Skin epidermis (tissue), 12 donors: ENCODE results near the gene PTPN18.

Source experiments
- H3K27ac ChIP-seq, 21 experiments: fragments of 200-600 bp; sonication (generic) in 11 of 21; one replicate each; pipeline ENCODE4 v1.5.0; 2020; ENCODE audit warnings: mild to moderate bottlenecking in 3 of 21, inconsistent platforms in 2 of 21, moderate library complexity in 2 of 21
- H3K4me3 ChIP-seq, 7 experiments: fragments of 200-600 bp; sonication (generic) in 2 of 7; one replicate each; pipeline ENCODE4 v1.5.0; 2020; ENCODE audit warnings: inconsistent platforms in 2 of 7, mild to moderate bottlenecking in 2 of 7, moderate library complexity in 1 of 7

PTPN18 gene

DNA sequence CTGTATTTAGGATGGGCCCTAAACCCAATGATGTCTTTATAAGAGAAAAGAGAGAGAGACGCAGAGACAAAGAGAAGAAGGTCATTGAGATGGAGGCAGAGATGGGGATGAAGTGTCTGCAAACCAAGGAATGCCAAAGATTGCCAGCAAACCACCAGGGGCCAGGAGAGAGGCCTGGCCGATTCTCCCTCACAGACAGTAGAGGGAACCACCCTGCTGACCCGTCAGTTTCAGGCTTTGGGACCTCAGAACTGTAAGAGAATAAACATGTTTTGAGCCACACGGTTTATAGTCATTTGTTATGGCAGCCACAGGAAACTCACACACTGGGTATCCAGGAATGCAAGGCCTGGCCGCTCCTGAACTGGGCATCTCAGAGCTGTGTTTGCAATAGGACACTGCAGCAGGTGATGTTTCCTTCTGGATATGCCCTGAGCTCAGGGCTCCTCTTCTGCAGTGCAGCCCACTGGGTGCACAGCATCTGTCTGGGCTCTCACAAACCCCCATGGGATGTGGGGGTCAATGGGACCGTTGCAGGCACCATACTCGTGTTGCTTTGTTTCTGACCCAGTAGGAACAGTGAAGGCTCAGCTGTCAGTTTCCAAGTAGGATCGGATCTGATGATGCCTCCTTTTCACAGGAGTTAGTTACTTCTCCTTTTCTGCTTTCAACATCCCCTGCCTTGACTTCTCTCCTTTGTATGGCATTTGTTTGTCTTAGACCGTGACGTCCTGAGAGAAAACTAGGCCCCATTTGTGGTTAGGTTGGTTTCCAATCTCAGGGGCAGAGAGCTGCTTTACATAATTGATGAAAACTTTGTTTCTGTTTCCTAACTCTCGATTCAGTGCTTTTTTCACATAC, 20.8 kb downstream of the PTPN18 start:
- H3K4me3 ChIP-seq, result no peak overlapping the region
- no peak overlapping the region for H3K27ac ChIP-seq

DNA sequence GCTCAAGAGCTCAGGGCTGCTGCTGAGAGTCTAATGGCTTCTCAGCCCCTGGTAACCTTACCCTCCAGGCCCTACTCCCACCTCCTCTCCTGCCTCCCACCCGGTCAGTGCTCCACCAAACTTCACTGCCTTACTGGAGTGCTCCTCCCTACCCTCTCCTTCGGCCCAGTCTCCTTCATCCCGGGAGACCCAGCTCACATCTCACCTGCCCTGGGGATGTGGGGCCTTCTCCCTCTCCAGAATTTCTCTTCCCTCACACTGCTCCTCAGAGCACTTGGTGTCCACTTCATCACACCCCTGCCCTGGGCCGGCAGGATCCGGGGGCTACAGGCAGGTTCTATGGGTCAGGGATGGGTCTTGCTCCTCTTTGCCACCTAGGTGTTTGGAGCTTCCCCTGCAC, 21.6 kb downstream of the PTPN18 start:
- H3K4me3 ChIP-seq, result no peak overlapping the region
- H3K27ac ChIP-seq, result no peak overlapping the region

DNA sequence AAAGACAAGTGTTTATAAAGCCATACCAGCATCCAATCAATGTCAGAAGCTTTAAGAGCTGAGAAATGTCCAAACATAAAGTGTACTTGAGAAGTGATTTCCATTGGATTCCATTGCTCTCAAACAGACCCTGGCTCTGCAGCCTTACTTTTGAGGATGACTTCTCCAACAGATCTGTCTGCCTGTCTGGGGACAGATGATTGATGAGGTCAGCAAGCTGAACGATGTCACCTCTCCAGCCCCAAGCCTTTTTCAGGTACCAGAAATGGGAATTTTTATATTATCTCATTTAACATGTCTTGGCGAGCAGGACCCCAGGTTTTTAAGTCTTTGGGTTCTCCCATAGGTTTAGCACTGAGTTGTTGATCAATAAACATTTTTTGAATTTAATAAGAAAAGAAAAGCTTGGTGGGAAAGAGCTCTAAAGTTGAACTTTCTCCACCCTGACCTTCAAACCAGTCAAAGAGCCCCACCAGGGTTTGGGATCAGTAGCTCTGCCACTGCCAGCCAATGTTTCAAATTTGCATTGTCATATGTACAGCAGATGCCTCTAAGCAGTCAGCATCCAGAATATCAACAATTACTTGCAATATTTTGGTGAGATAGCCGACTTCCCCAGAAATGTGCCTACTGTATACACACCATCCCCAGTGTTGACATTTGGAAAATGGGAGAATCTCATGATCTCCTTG, 22.5 kb downstream of the PTPN18 start:
- Histone ChIP-seq H3K4me3 (no peak overlapping the region), H3K27ac (no peak overlapping the region)

DNA sequence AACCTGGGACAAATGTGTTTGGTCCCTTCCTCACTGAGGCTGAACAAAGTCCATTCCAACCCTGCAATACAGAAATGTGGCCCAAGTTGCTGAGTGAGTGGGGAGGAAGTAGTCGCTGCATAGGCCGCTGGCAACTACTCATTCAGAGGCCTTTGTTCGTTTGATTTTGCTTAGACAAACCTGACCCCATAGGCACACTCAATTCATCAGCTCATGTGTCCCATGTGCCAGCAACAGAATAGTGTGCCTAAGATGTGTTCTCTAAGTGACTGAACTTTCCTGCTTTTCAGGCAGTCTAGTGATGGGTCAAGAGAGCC, 23.0 kb downstream of the PTPN18 start:
- no peak overlapping the region for H3K27ac ChIP-seq
- no peak overlapping the region for H3K4me3 ChIP-seq

DNA sequence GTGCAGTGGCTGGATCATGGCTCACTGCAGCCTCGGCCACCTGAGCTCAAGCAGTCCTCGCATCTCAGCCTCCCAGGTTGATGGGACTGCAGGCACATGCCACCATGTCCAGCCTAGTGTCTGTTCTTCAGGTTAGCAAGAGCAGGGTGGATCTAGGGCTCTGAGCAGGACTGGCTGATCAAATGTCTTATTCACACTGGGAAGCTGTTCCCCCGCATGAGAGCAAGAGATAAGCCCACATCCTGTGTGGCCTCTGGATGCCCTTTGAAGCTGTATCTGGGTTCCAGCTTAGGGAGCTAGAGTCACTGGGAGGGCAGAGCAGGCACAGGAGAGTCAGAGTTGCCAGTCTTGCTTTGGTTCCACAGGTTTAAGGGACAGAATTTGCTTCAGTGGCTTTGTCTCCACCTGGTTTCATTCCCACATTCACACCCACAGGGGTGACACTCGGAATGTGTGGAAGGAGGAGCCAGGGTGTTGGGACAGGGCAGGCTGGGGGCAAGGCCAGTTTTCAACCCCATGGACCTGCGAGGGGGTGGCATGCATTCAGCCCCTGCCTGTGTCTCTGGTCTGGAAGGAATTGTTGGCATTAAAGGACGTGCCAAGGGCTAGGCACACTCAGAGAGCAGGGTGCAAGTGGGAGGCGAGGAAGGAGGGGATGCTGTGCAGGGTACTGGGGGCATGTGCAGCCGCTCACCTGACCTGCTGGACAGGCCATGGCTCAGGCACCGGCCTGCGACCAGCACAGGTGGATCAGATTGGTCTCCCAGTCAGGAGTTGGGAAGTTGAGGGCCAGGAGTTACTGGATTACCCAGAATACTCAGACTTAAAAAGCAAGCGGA, 24.5 kb downstream of the PTPN18 start:
- no peak overlapping the region for H3K4me3 ChIP-seq
- no peak overlapping the region for H3K27ac ChIP-seq

DNA sequence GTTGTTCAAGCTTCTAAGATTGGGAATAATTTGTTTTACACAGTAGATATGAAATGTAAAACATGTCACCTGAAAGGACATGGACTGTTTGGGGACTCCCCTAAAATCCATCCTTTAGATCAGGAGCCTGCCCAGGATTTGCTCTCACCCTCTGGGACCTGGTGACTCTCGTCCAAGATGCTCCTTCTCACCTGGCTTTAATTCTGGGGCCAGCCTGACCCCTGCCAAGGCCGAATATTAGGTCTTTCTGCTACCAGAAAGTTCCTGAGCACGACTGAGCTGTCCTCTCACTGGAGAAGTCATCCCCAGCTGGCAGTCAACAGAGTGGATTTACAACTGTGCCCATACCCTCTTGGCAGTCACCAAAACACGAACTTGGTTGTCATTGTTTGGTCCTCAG, 25.3 kb downstream of the PTPN18 start:
- H3K4me3 ChIP-seq, result no peak overlapping the region

DNA sequence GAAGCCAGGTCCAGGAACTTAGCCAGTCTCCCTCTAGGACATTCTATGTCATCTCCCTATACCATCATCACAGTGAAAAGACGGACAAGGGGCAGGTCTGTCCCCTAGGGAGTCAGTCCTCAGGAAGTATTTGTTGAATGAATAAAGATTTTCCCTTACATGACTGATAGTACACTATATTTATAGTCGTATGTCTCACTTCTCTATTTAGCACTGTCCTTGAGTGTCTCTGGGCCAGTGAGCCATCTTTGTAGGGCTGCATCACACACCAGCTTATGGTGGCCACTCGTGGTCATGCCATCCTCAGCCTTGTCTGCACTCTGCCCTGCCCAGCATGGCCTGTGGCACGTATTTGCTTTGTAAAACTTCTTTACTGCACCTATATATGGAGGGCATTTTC, 25.8 kb downstream of the PTPN18 start:
- no peak overlapping the region for H3K27ac ChIP-seq

More for the DNA sequence above, 25.3 kb downstream of the PTPN18 start:
- no peak overlapping the region for H3K27ac ChIP-seq

DNA sequence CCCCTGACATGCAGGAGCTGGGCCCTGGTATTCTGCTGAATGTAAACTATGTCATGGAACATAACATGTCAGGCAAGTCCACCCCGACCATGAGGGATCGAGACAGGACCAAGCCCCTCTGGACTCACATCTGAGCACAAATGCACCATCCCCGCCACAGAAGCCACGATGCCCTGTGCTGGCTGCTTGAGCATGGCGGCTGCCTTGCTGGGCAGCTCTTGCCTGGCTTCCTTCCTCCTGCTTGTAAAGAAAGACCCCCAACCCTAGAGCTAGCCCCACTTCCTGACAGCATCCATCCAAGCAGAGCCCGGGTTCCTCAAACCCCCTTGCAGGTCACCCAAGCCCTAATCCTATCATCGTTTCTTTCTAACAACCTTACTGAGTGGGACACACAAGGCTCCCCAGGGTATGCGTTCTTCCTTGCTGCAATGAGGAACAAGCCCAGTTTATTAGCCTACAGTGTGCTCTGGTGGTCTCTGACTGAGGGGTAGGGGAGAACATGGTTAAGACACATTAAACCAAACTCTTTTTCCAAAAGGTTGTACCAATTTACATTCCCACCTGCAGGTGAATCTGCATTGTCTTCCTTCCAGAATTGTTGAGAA, 26.6 kb downstream of the PTPN18 start:
- no peak overlapping the region for H3K27ac ChIP-seq

More for the DNA sequence above, 25.8 kb downstream of the PTPN18 start:
- H3K4me3 ChIP-seq, result no peak overlapping the region

DNA sequence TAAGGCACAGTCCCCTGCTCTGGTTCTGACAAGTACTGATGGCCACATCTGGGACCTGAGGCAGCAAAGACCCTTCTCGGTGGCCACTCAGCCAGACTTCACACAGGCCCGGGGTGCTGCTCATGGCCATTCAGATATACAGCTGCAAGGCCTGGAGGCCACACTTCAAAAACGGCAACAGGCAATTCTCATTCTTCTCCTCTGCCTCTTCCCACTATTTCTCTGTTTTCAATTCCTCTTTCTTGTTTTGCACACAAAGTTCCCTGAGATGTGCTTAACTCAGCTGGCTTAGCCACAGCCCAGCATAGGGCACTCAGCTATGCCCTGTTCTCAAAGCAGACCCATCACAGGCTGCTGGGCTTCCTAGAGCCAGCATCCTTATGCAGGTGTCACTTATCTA, 29.9 kb downstream of the PTPN18 start:
- peak overlapping the region in 3 of 21 experiments; percentile 35 to 65 (median 46) for H3K27ac ChIP-seq
- no peak overlapping the region for H3K4me3 ChIP-seq

More for the DNA sequence above, 26.6 kb downstream of the PTPN18 start:
- H3K4me3 ChIP-seq, result no peak overlapping the region

DNA sequence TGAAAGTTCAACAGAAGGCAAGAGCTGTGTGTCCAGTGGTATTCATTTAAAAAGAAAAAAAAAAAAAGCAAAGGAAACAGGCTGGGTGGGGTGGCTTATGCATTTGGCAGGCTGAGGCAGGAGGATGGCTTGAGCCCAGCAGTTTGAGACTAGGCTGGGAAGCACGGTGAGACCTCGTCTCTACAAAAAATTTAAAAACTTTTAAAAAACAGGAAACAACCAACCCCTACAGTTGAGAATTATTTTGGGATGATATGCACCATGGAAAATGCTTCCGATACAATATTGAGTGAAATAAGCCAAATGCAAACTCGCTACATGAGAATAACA, 31.2 kb downstream of the PTPN18 start:
- H3K27ac ChIP-seq, result peak overlapping the region in 6 of 21 experiments; percentile 5 to 65 (median 32)
- H3K4me3 ChIP-seq, result no peak overlapping the region

DNA sequence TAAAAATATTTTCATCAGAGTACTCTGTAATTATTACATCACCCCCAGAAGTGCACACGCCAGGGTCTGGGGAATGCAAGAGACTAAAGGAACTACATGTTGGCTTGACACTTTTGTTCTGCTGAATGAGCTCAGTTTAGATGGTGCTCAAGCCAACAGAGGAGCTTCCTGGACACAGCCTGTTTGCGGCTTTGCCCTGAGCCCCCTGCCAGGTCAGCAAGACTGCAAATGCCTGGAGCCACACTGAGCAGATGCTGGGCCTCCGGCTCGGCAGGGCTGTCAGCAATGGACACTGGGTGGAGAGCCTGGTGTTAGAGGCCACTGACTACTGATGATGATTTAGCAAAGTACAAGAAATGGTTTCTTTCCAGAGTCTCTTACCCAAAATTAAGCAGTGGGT, 31.9 kb downstream of the PTPN18 start:
- Histone ChIP-seq H3K27ac (peak overlapping the region in 3 of 21 experiments; percentile 13 to 39 (median 29)), H3K4me3 (no peak overlapping the region)

DNA sequence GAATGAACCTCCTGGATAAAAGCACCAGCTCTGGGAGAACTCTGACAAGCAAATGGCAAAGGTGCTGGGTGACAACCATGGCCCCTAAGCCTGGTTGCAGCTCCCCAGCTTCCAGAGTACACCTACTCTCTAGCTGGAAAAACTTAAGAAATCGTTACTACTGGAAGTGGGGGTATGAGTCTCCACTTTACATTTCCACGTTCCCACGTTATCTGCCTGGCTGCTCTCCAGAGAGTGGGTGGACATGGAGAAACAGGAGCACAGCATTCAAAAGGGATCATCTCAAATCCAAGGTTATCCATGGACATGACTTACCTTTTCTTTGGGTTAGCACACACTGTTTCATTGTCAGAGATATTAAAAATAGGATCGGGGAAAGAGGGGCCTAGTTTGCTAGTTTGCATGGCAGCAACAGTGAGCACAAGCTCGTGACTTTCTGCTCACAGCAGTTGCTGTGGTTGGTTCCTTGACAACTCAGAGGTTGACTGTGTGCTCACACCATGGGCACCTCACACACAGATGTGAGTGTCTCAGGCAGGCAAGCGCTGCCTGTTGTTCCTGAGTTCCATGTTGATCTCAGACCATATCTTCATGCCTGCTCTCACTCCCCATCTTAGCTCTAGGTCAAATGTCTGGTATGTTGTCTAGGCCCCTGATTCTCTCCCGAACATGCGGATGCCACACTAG, 32.5 kb downstream of the PTPN18 start:
- peak overlapping the region in 3 of 21 experiments; percentile 13 to 39 (median 17) for H3K27ac ChIP-seq
- no peak overlapping the region for H3K4me3 ChIP-seq

DNA sequence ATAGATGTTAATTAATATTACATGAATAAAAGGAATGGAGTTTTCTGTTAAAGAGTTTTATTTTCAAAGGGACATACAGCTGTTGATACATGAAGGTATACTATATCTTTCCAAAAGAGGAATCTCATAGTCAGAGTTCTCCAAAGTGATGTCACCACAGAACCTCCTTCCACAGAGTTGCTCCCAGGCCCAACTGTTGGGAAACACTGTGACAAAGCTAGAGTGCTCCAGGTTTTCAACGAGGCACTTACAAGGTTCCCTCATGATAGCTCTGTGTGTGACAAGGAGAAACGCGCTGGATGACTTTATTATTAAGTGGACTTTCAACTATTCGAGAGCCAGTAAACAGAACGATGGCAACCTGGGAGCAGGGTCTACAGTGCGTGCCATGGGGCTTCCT, 33.5 kb downstream of the PTPN18 start:
- no peak overlapping the region for H3K27ac ChIP-seq
- no peak overlapping the region for H3K4me3 ChIP-seq

DNA sequence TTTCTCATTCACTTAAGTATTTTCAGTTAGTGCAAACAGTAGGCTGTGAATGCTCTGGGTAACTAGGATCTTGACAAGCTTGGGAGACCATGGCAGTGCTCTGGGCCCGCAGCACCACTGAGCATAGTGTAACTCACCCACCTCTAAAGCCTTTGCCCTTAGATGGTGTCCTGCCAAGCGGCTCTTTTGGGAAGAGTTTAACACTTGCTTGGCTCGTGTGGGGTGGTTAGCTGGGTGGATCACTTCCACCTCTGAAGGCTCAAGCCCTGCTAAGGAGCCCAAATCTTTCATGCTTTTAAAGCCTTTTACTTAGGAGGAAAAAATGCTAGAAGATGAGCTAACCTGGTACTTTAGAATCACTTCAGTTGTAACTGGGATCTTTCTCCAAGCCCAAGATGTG, 33.9 kb downstream of the PTPN18 start:
- Histone ChIP-seq H3K27ac (peak overlapping the region in 6 of 21 experiments; percentile 21 to 89 (median 77)), H3K4me3 (no peak overlapping the region)

DNA sequence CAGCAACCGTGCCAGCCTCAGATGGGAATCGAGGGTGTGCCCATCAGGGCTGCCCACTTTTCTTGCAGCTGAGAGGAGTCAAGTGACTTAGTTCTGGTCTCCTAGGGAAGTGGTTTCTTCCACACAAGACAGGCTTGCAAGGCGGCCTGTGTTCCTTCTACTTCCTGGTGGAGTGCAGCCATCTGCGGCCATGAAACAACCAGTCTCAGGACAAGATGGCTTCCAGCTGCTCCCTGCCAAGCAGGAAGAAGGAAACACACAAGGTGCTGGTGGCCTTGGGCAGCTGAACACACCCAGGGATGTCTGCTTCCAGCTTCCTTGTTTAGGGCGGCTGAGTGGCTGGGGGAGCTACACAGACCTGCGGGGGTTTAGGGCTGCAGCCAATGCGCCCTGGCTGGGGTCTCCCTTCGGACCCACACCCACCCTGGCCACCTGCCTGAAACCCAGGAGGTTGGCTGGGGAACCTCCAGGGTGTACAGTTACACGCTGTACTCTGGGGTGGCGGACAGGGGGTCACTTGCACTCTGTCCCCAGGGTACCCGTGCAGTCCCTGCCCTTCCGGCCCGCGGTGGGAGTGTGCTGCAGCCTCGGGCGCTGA, 34.7 kb downstream of the PTPN18 start:
- peak overlapping the region; percentile 51 to 75 (median 56) for H3K4me3 ChIP-seq
- peak overlapping the region in 20 of 21 experiments; percentile 62 to 89 (median 77) for H3K27ac ChIP-seq

DNA sequence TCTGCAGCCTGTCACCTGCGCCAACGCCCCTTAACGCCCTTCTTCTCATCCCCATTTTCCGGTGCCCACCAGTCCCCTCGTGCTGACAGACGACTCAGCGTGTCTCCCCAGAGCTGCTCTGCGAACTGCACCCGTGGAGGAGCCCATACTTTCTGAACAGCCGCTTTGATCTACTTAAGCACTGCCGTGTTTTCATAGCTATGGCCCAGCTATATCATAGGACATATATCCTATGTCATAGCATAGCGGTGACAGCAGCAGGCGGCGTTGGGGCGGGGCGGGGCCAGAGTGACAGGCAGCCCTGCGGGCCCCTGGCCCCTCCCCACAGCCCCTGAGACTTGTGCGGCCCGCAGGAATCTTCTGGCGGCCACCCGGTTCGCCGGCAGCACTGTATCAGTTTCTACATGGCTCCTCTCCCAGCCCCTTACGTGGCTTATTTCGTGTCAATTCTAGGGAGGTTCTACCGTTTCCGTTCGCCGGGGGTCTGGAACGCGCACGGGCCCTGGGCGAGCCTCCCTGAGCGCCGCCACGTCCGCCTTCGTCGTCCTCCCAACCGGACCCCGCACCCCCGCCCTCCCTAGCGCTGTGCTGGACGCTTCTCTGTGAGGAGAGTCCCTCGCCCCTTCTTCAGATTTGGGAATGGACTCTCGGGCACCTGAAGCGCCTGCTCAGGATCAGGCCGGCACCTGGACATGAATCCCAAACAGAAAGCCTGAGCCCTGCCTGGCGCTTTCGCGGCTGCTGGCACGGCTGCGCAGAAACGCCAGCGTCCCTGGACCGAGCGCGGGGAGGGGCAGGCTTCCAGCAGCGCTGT, 35.4 kb downstream of the PTPN18 start:
- Histone ChIP-seq H3K4me3 (peak overlapping the region; percentile 51 to 75 (median 56)), H3K27ac (peak overlapping the region; percentile 61 to 89 (median 77))

DNA sequence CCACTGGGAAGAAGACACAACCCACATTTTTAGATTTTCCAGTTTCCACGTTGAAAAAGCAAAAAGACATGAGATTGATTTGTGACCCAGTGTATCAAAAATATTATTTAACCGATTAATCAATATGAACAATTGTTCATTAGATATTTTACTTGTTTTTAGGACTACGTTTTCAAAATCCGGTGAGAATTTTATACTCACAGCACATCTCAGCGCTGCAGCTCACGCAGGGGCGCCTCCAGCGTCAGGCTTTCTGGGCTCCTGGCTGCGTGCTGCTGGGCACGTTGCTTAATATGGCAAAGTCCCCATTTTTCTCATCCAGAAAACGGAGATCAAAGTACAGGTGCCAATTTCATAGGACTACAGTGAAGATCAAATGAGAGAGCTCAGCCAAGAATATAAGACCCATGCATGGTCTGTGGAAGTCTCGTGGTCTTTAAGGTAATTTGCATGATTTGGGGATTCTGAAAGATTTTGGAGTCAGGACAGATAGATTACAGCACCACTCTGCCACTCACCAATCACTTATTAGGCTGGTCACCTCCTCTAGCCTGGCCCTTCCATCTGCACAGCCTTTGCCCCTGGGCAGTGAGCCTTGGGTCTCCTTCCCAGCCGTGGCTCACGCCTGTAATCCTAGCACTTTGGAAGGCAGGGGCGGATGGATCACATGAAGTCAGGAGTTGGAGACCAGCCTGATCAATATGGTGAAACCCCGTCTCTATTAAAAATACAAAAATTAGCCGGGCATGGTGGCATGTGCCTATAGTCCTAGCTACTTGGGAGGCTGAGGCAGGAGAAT, 36.2 kb downstream of the PTPN18 start:
- H3K27ac ChIP-seq, result peak overlapping the region in 18 of 21 experiments; percentile 63 to 89 (median 77)
- H3K4me3 ChIP-seq, result peak overlapping the region; percentile 51 to 75 (median 56)
